Esophagus squamous epithelium (tissue), 4 donors: ENCODE data around the gene ZSWIM5.

Experiments used
- CTCF ChIP-seq, 6 experiments: fragments of 450-650 bp in 4 of 6; fragments of 200-600 bp in 2 of 6; sonication (generic) in 2 of 6; IDR thresholded peaks; one replicate each; pipeline ENCODE4 v1.5.1; 2016 to 2019; ENCODE audit warnings: antibody characterized with exemption in 6 of 6, mild to moderate bottlenecking in 4 of 6, moderate library complexity in 4 of 6
- POLR2A ChIP-seq, 4 donors: fragments of 450-650 bp; IDR thresholded peaks; one replicate each; pipeline ENCODE4 v1.6.1; 2017; ENCODE audit warnings: antibody characterized with exemption in 4 of 4, mild to moderate bottlenecking in 4 of 4, moderate library complexity in 3 of 4

DNA sequence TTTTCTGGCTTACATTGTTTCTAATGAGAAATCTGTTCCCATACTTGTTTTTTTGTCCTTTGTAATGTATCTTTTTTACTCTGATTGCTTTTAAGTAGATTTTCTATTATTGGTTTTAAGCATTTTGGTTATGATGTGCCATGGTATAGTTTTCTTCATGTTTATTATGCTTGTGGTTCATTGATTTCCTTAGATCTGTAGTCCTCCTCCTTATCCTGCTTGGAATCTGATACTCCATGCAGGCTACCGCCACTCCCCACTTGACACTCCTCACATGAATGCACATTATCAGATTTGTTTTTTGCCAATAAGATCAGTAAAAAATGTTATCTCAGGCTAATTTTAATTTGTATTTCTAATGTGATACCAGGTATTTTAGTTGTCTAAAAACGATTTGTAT is 173.6 kb downstream of the ZSWIM5 start:
- TF ChIP-seq CTCF (IDR thresholded peaks at IDR 0.05): no peak
- TF ChIP-seq POLR2A (IDR thresholded peaks at IDR 0.05): no peak
